DLD1 (cell line): Measurements from ENCODE around the gene XIRP1.

Experiments used
- in situ Hi-C: cut with HindIII; loops from 2 replicates; pipeline ENCODE4 v1.10.0; 2017; ENCODE audit warnings: low sequenced_read_pairs

The XIRP1 gene

GRCh38 chr3:39211332-39212130 is 19.1 kb upstream of the XIRP1 start:
- in situ Hi-C loops, result no loop called here

- in situ Hi-C loops, result no loop called here
Measured at GRCh38 chr3:39210078-39210477, 17.7 kb upstream of the XIRP1 start.

- in situ Hi-C loops, result no loop called here
Measured at GRCh38 chr3:39209329-39209970, 17.1 kb upstream of the XIRP1 start.

- in situ Hi-C loops, result no loop called here
Measured at GRCh38 chr3:39208463-39209055, 16.2 kb upstream of the XIRP1 start.

GRCh38 chr3:39207361-39208186 is 15.2 kb upstream of the XIRP1 start:
- in situ Hi-C loops, result no loop called here

- in situ Hi-C loops, result no loop called here
Measured at GRCh38 chr3:39205919-39206516, 13.6 kb upstream of the XIRP1 start.

GRCh38 chr3:39205131-39205530 is 12.7 kb upstream of the XIRP1 start:
- in situ Hi-C loops, result no loop called here

GRCh38 chr3:39203860-39204259 is 11.5 kb upstream of the XIRP1 start:
- in situ Hi-C loops, result no loop called here

- in situ Hi-C loops, result no loop called here
Measured at GRCh38 chr3:39203402-39203801, 11.0 kb upstream of the XIRP1 start.

- in situ Hi-C loops, result no loop called here
Measured at GRCh38 chr3:39202094-39202493, 9.7 kb upstream of the XIRP1 start.

- in situ Hi-C loops, result no loop called here
Measured at GRCh38 chr3:39196671-39197356, 4.4 kb upstream of the XIRP1 start.

GRCh38 chr3:39196034-39196433 is 3.6 kb upstream of the XIRP1 start:
- in situ Hi-C loops, result no loop called here

- in situ Hi-C loops, result loop anchor here (5.0 kb wide), 1 partner anchor 69 kb away; no protein-coding TSS in a partner anchor
Measured at GRCh38 chr3:39193391-39193790, 996 bp upstream of the XIRP1 start.

- in situ Hi-C loops, result loop anchor here (5.0 kb wide), 1 partner anchor 71 kb away; no protein-coding TSS in a partner anchor
Measured at GRCh38 chr3:39191773-39192172, 622 bp downstream of the XIRP1 start.

- in situ Hi-C loops, result loop anchor here (5.0 kb wide), 1 partner anchor 71 kb away; no protein-coding TSS in a partner anchor
Measured at GRCh38 chr3:39191111-39191510, 1.3 kb downstream of the XIRP1 start.

- in situ Hi-C loops, result loop anchor here (5.0 kb wide), 1 partner anchor 72 kb away; no protein-coding TSS in a partner anchor
Measured at GRCh38 chr3:39190281-39191025, 1.9 kb downstream of the XIRP1 start.

GRCh38 chr3:39189959-39190269 is 2.5 kb downstream of the XIRP1 start:
- in situ Hi-C loops, result loop anchor here (5.0 kb wide), 1 partner anchor 72 kb away; no protein-coding TSS in a partner anchor

GRCh38 chr3:39189150-39189958 is 3.0 kb downstream of the XIRP1 start:
- in situ Hi-C loops, result no loop called here
